ENCODE results near the gene USP17L17.
"Not testable (repeated sequence)": the region's sequence is repeated elsewhere in the genome, so short reads cannot be mapped to it uniquely, and the experiment has no call there.

USP17L17 gene, protein sequence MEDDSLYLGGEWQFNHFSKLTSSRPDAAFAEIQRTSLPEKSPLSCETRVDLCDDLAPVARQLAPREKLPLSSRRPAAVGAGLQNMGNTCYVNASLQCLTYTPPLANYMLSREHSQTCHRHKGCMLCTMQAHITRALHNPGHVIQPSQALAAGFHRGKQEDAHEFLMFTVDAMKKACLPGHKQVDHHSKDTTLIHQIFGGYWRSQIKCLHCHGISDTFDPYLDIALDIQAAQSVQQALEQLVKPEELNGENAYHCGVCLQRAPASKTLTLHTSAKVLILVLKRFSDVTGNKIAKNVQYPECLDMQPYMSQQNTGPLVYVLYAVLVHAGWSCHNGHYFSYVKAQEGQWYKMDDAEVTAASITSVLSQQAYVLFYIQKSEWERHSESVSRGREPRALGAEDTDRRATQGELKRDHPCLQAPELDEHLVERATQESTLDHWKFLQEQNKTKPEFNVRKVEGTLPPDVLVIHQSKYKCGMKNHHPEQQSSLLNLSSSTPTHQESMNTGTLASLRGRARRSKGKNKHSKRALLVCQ

DNA sequence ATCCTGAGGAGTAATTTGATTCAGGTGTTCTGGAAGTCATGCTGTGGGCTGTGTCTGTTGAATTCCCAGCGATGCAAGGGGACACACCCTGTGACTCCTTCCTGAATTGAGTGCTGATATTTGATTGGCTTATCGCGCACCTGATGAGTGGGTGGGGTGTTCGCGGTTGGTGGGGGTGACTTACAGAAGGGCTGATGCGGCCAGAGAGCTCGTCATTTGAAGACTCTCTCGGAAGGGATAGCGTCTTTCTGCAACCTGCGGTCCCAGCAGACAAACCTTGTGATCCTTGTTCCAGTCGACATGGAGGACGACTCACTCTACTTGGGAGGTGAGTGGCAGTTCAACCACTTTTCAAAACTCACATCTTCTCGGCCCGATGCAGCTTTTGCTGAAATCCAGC lies at the start of gene USP17L17:
USP17L17 (plus strand) TSS at position 301 of the 400 bp plus-strand sequence; CDS start at position 301, 0 bp downstream.
- DNase-seq, result not testable (repeated sequence)

DNA sequence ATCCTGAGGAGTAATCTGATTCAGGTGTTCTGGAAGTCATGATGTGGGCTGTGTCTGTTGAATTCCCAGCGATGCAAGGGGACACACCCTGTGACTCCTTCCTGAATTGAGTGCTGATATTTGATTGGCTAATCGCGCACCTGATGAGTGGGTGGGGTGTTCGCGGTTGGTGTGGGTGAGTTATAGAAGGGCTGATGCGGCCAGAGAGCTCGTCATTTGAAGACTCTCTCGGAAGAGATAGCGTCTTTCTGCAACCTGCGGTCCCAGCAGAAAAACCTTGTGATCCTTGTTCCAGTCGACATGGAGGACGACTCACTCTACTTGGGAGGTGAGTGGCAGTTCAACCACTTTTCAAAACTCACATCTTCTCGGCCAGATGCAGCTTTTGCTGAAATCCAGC lies 33.3 kb upstream of the USP17L17 start, which contains the start of gene USP17L10:
USP17L10 (plus strand) TSS at position 301 of the 400 bp plus-strand sequence; CDS start at position 301, 0 bp downstream.
- not testable (repeated sequence) for DNase-seq

DNA sequence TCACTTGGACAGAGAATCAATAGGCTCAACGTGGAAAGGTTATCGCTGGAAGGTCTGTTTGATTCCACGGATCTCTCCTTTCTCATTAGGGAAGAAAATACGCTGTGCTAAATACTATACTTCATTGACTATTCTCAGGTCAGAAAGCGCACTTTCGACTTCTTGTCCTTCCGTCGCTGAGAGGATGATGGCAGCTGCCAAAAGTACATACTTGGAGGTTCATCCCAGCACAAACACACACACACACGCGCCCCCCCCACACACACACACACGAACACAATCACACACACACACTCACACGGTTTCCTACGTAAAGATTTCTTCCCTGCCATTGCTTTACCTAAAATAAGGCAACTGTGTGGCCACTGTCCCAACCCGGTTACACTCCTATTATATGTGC lies 29.0 kb upstream of the USP17L17 start:
- DNase-seq, result not testable (repeated sequence)

DNA sequence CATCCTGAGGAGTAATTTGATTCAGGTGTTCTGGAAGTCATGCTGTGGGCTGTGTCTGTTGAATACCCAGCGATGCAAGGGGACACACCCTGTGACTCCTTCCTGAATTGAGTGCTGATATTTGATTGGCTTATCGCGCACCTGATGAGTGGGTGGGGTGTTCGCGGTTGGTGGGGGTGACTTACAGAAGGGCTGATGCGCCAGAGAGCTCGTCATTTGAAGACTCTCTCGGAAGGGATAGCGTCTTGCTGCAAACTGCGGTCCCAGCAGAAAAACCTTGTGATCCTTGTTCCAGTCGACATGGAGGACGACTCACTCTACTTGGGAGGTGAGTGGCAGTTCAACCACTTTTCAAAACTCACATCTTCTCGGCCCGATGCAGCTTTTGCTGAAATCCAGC lies 28.6 kb upstream of the USP17L17 start, which contains the start of gene USP17L11:
USP17L11 (plus strand) TSS at position 301 of the 400 bp plus-strand sequence; CDS start at position 301, 0 bp downstream.
- not testable (repeated sequence) for DNase-seq

DNA sequence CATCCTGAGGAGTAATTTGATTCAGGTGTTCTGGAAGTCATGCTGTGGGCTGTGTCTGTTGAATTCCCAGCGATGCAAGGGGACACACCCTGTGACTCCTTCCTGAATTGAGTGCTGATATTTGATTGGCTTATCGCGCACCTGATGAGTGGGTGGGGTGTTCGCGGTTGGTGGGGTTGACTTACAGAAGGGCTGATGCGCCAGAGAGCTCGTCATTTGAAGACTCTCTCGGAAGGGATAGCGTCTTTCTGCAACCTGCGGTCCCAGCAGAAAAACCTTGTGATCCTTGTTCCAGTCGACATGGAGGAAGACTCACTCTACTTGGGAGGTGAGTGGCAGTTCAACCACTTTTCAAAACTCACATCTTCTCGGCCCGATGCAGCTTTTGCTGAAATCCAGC lies 23.8 kb upstream of the USP17L17 start, which contains the start of gene USP17L12:
USP17L12 (plus strand) TSS at position 301 of the 400 bp plus-strand sequence; CDS start at position 301, 0 bp downstream.
- not testable (repeated sequence) for DNase-seq

DNA sequence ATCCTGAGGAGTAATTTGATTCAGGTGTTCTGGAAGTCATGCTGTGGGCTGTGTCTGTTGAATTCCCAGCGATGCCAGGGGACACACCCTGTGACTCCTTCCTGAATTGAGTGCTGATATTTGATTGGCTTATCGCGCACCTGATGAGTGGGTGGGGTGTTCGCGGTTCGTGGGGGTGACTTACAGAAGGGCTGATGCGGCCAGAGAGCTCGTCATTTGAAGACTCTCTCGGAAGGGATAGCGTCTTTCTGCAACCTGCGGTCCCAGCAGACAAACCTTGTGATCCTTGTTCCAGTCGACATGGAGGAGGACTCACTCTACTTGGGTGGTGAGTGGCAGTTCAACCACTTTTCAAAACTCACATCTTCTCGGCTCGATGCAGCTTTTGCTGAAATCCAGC lies 19.1 kb upstream of the USP17L17 start, which contains the start of gene USP17L13:
USP17L13 (plus strand) TSS at position 301 of the 400 bp plus-strand sequence; CDS start at position 301, 0 bp downstream.
- DNase-seq, result not testable (repeated sequence)

DNA sequence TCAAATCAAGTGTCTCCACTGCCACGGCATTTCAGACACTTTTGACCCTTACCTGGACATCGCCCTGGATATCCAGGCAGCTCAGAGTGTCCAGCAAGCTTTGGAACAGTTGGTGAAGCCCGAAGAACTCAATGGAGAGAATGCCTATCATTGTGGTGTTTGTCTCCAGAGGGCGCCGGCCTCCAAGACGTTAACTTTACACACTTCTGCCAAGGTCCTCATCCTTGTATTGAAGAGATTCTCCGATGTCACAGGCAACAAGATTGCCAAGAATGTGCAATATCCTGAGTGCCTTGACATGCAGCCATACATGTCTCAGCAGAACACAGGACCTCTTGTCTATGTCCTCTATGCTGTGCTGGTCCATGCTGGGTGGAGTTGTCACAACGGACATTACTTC lies 13.4 kb upstream of the USP17L17 start:
- not testable (repeated sequence) for DNase-seq

DNA sequence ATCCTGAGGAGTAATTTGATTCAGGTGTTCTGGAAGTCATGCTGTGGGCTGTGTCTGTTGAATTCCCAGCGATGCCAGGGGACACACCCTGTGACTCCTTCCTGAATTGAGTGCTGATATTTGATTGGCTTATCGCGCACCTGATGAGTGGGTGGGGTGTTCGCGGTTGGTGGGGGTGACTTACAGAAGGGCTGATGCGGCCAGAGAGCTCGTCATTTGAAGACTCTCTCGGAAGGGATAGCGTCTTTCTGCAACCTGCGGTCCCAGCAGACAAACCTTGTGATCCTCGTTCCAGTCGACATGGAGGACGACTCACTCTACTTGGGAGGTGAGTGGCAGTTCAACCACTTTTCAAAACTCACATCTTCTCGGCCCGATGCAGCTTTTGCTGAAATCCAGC lies 9.6 kb upstream of the USP17L17 start, which contains the start of gene USP17L15:
USP17L15 (plus strand) TSS at position 301 of the 400 bp plus-strand sequence; CDS start at position 301, 0 bp downstream.
- DNase-seq, result not testable (repeated sequence)

DNA sequence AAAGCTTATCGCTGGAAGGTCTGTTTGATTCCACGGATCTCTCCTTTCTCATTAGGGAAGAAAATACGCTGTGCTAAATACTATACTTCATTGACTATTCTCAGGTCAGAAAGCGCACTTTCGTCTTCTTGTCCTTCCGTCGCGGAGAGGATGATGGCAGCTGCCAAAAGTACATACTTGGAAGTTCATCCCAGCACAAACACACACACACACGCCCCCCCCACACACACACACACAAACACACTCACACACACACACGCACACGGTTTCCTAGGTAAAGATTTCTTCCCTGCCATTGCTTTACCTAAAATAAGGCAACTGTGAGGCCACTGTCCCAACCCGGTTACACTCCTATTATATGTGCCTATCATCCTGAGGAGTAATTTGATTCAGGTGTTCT lies 5.2 kb upstream of the USP17L17 start:
- DNase-seq, result not testable (repeated sequence)

DNA sequence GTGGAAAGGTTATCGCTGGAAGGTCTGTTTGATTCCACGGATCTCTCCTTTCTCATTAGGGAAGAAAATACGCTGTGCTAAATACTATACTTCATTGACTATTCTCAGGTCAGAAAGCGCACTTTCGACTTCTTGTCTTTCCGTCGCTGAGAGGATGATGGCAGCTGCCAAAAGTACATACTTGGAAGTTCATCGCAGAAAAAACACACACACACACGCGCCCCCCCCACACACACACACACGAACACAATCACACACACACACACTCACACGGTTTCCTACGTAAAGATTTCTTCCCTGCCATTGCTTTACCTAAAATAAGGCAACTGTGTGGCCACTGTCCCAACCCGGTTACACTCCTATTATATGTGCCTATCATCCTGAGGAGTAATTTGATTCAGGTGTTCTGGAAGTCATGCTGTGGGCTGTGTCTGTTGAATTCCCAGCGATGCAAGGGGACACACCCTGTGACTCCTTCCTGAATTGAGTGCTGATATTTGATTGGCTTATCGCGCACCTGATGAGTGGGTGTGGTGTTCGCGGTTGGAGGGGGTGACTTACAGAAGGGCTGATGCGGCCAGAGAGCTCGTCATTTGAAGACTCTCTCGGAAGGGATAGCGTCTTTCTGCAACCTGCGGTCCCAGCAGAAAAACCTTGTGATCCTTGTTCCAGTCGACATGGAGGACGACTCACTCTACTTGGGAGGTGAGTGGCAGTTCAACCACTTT lies 4.4 kb downstream of the USP17L17 start, which contains the start of gene USP17L18:
USP17L18 (plus strand) TSS at position 678 of the 728 bp plus-strand sequence; CDS start at position 678, 0 bp downstream.
- DNase-seq, result not testable (repeated sequence)

DNA sequence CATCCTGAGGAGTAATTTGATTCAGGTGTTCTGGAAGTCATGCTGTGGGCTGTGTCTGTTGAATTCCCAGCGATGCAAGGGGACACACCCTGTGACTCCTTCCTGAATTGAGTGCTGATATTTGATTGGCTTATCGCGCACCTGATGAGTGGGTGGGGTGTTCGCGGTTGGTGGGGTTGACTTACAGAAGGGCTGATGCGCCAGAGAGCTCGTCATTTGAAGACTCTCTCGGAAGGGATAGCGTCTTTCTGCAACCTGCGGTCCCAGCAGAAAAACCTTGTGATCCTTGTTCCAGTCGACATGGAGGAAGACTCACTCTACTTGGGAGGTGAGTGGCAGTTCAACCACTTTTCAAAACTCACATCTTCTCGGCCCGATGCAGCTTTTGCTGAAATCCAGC lies 9.4 kb downstream of the USP17L17 start, which contains the start of gene USP17L19:
USP17L19 (plus strand) TSS at position 301 of the 400 bp plus-strand sequence; CDS start at position 301, 0 bp downstream.
- DNase-seq, result not testable (repeated sequence)

DNA sequence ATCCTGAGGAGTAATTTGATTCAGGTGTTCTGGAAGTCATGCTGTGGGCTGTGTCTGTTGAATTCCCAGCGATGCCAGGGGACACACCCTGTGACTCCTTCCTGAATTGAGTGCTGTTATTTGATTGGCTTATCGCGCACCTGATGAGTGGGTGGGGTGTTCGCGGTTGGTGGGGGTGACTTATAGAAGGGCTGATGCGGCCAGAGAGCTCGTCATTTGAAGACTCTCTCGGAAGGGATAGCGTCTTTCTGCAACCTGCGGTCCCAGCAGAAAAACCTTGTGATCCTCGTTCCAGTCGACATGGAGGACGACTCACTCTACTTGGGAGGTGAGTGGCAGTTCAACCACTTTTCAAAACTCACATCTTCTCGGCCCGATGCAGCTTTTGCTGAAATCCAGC lies 14.1 kb downstream of the USP17L17 start, which contains the start of gene USP17L20:
USP17L20 (plus strand) TSS at position 301 of the 400 bp plus-strand sequence; CDS start at position 301, 0 bp downstream.
- DNase-seq, result not testable (repeated sequence)

DNA sequence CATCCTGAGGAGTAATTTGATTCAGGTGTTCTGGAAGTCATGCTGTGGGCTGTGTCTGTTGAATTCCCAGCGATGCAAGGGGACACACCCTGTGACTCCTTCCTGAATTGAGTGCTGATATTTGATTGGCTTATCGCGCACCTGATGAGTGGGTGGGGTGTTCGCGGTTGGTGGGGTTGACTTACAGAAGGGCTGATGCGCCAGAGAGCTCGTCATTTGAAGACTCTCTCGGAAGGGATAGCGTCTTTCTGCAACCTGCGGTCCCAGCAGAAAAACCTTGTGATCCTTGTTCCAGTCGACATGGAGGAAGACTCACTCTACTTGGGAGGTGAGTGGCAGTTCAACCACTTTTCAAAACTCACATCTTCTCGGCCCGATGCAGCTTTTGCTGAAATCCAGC lies 18.9 kb downstream of the USP17L17 start, which contains the start of gene USP17L21:
USP17L21 (plus strand) TSS at position 301 of the 400 bp plus-strand sequence; CDS start at position 301, 0 bp downstream.
- DNase-seq, result not testable (repeated sequence)

DNA sequence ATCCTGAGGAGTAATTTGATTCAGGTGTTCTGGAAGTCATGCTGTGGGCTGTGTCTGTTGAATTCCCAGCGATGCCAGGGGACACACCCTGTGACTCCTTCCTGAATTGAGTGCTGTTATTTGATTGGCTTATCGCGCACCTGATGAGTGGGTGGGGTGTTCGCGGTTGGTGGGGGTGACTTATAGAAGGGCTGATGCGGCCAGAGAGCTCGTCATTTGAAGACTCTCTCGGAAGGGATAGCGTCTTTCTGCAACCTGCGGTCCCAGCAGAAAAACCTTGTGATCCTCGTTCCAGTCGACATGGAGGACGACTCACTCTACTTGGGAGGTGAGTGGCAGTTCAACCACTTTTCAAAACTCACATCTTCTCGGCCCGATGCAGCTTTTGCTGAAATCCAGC lies 23.6 kb downstream of the USP17L17 start, which contains the start of gene USP17L22:
USP17L22 (plus strand) TSS at position 301 of the 400 bp plus-strand sequence; CDS start at position 301, 0 bp downstream.
- not testable (repeated sequence) for DNase-seq

DNA sequence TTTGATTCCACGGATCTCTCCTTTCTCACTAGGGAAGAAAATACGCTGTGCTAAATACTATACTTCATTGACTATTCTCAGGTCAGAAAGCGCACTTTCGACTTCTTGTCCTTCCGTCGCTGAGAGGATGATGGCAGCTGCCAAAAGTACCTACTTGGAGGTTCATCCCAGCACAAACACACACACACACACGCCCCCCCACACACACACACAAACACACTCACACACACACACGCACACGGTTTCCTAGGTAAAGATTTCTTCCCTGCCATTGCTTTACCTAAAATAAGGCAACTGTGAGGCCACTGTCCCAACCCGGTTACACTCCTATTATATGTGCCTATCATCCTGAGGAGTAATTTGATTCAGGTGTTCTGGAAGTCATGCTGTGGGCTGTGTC lies 28.0 kb downstream of the USP17L17 start:
- not testable (repeated sequence) for DNase-seq

All from amygdala (tissue), 56 donors.